ENCODE measurements around the gene XYLT1.
A peak's percentile ranks its signal among the peaks of the same experiment; 100 is the strongest.

The XYLT1 gene

GRCh38 chr16:17160285-17160853, 310.4 kb downstream of the XYLT1 start:
- H3K4me1 Mint-ChIP-seq = peaks cover 35% of the 10 kb centered on the region
- peak overlapping the region; percentile 2 for H3K4me3 Mint-ChIP-seq
- H3K27ac Mint-ChIP-seq = no peak overlapping the region
- H3K36me3 Mint-ChIP-seq (ENCODE audit: low read depth) = no peaks in the 10 kb centered on the region
- DNase-seq = peak; percentile 5
- peaks cover 5% of the 10 kb centered on the region for H3K27me3 Mint-ChIP-seq (ENCODE audit: low read depth, poor library complexity)
- no peak for TF ChIP-seq CTCF (IDR thresholded peaks at IDR 0.05)
- no peaks in the 10 kb centered on the region for H3K9me3 Mint-ChIP-seq

GRCh38 chr16:17159617-17160016, 311.1 kb downstream of the XYLT1 start:
- peaks cover 5% of the 10 kb centered on the region for H3K27me3 Mint-ChIP-seq (ENCODE audit: low read depth, poor library complexity)
- TF ChIP-seq CTCF (IDR thresholded peaks at IDR 0.05) = no peak
- no peak for DNase-seq
- no peaks in the 10 kb centered on the region for H3K36me3 Mint-ChIP-seq (ENCODE audit: low read depth)
- peaks cover 35% of the 10 kb centered on the region for H3K4me1 Mint-ChIP-seq
- H3K4me3 Mint-ChIP-seq = no peak overlapping the region
- H3K27ac Mint-ChIP-seq = no peak overlapping the region
- H3K9me3 Mint-ChIP-seq = no peaks in the 10 kb centered on the region

GRCh38 chr16:17155936-17156335, 314.8 kb downstream of the XYLT1 start:
- peaks cover 17% of the 10 kb centered on the region for H3K4me1 Mint-ChIP-seq
- H3K4me3 Mint-ChIP-seq = no peak overlapping the region
- H3K27me3 Mint-ChIP-seq (ENCODE audit: low read depth, poor library complexity) = peaks cover 5% of the 10 kb centered on the region
- TF ChIP-seq CTCF (IDR thresholded peaks at IDR 0.05) = no peak
- H3K9me3 Mint-ChIP-seq = no peaks in the 10 kb centered on the region
- H3K36me3 Mint-ChIP-seq (ENCODE audit: low read depth) = no peaks in the 10 kb centered on the region
- no peak overlapping the region for H3K27ac Mint-ChIP-seq
- no peak for DNase-seq

- no peak overlapping the region for H3K4me3 Mint-ChIP-seq
- no peak for DNase-seq
- no peaks in the 10 kb centered on the region for H3K9me3 Mint-ChIP-seq
- no peaks in the 10 kb centered on the region for H3K36me3 Mint-ChIP-seq (ENCODE audit: low read depth)
- no peak for TF ChIP-seq CTCF (IDR thresholded peaks at IDR 0.05)
- peaks cover 5% of the 10 kb centered on the region for H3K27me3 Mint-ChIP-seq (ENCODE audit: low read depth, poor library complexity)
- H3K4me1 Mint-ChIP-seq = peaks cover 13% of the 10 kb centered on the region
- no peak overlapping the region for H3K27ac Mint-ChIP-seq
Measured at GRCh38 chr16:17155485-17155884, 315.3 kb downstream of the XYLT1 start.

GRCh38 chr16:17154981-17155380, 315.8 kb downstream of the XYLT1 start:
- no peak for DNase-seq
- Mint-ChIP-seq H3K27ac (no peak overlapping the region), H3K36me3 (ENCODE audit: low read depth) (no peaks in the 10 kb centered on the region), H3K4me1 (peaks cover 8% of the 10 kb centered on the region), H3K4me3 (no peak overlapping the region), H3K27me3 (ENCODE audit: low read depth, poor library complexity) (peaks cover 5% of the 10 kb centered on the region), H3K9me3 (no peaks in the 10 kb centered on the region)
- TF ChIP-seq CTCF (IDR thresholded peaks at IDR 0.05) = no peak

GRCh38 chr16:17152311-17152710, 318.4 kb downstream of the XYLT1 start:
- Mint-ChIP-seq H3K27me3 (ENCODE audit: low read depth, poor library complexity) (no peaks in the 10 kb centered on the region), H3K9me3 (no peaks in the 10 kb centered on the region), H3K27ac (no peak overlapping the region), H3K4me3 (no peak overlapping the region), H3K36me3 (ENCODE audit: low read depth) (no peaks in the 10 kb centered on the region), H3K4me1 (no peaks in the 10 kb centered on the region)
- no peak for DNase-seq
- no peak for TF ChIP-seq CTCF (IDR thresholded peaks at IDR 0.05)
